Muscle layer of duodenum (tissue), 2 donors: ENCODE measurements around the gene APEX2.
"Not testable (repeated sequence)": the region's sequence is repeated elsewhere in the genome, so short reads cannot be mapped to it uniquely, and the experiment has no call there.

ENCODE experiments used
- H3K27ac ChIP-seq: one replicate; pipeline ENCODE4 v1.7.0; 2013; ENCODE audit warnings: mild to moderate bottlenecking, low read length
- H3K27me3 ChIP-seq: one replicate; pipeline ENCODE4 v1.7.0; 2013; ENCODE audit warnings: low read depth, mild to moderate bottlenecking, control low read depth, low read length
- H3K36me3 ChIP-seq, 2 donors: one replicate each; pipeline ENCODE4 v1.7.0; 2013; ENCODE audit warnings: low read length in 2 of 2, control low read depth in 1 of 2, mild to moderate bottlenecking in 1 of 2; ENCODE audit not compliant: insufficient read depth in 2 of 2, control insufficient read depth in 1 of 2
- H3K4me1 ChIP-seq, 2 donors: one replicate each; pipeline ENCODE4 v1.7.0; 2013; ENCODE audit warnings: low read length in 2 of 2, mild to moderate bottlenecking in 2 of 2, control low read depth in 1 of 2, moderate library complexity in 1 of 2; ENCODE audit not compliant: insufficient read depth in 2 of 2, control insufficient read depth in 1 of 2
- H3K4me3 ChIP-seq, 2 donors: one replicate each; pipeline ENCODE4 v1.7.0; 2013; ENCODE audit warnings: low read length in 2 of 2, low read depth in 1 of 2, mild to moderate bottlenecking in 1 of 2
- H3K9me3 ChIP-seq, 2 donors: one replicate each; pipeline ENCODE4 v1.7.0; 2013; ENCODE audit warnings: low read length in 2 of 2, control low read depth in 1 of 2, mild to moderate bottlenecking in 1 of 2; ENCODE audit not compliant: control insufficient read depth in 1 of 2
- donor health status: healthy.

APEX2 gene

DNA sequence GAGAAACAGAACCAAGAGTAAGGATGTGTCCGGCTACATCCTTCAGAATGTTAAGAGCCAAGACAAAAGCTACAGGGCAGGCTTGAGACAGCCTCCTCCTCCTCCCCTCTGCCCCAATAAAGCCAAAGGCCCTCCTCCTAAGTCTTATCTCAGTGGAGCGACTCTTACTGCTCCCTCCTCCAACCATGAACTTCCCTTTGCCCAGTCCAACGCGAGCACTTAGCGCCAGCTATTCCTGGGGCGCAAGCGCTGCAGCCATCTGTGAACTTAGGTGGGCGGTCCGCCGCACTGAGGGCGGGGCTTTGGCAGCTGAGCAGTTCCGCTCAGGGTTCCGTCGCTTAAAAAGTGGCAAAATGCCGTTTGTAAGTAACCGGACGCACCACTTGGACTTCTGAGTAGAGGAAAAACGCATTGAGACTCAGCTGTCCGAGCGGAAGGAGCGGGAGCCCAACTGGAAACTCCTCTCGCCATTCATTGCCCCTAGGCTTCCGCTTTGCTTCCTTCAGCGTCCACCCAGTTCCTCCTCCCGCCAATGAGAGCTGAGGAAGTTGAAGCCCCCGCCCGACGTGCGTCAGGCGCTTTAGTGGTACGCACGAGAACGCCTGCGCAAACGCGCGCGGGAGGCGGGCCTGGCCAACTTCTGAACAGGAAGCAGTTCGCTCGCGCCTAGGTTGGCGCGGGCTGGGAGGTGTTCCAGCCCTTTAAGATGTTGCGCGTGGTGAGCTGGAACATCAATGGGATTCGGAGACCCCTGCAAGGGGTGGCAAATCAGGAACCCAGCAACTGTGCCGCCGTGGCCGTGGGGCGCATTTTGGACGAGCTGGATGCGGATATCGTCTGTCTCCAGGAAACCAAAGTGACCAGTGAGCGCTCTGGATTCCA is at the start of gene APEX2:
APEX2 (plus strand) TSS at position 647 of the 882 bp plus-strand sequence; CDS start at position 707, 60 bp downstream.
- H3K27ac ChIP-seq, result peak within 1 kb of the TSS; percentile 87
- H3K36me3 ChIP-seq, result peaks cover 11 to 18% of the 10 kb centered on the region in 2 donors
- peaks cover 5 to 12% of the 10 kb centered on the region in 2 donors for H3K4me1 ChIP-seq
- H3K27me3 ChIP-seq, result no peaks in the 10 kb centered on the region
- H3K9me3 ChIP-seq, result no peaks in the 10 kb centered on the region
- peak within 1 kb of the TSS; percentile 64 to 86 for H3K4me3 ChIP-seq

DNA sequence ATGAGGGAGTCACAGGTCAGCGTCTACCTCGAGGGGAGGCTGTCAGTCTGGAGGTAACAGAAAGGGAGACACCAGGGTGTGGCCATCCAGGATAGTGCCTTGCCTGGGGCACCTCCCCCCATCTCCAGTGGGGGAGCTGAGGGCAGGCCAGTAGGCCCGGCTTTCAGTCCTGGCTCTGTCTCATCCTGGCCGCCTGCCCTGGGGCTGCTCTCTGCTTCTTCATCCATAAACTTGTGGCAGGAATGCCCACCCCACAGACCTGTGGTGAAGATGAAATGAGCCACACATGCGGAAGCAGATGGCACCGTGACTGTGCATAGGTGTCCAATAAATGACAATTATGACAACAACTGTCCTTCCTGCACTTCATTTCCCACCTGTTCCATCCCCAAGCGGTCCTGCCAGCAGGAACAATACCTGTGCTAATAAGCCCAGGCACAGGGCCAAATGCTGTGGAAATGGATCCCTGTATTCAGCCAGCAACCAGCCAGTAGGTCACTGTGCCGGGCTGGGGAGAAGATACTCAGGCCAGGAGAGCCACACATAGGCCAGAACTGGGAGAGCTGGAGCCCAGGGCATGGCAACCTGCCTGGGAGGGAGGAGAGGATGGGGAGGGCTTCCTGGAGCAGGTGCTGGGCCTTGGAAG is 49.3 kb upstream of the APEX2 start:
- Histone ChIP-seq H3K27me3 (no peaks in the 10 kb centered on the region), H3K4me3 (no peak overlapping the region), H3K9me3 (no peaks in the 10 kb centered on the region), H3K36me3 (no peaks in the 10 kb centered on the region), H3K4me1 (no peaks in the 10 kb centered on the region), H3K27ac (no peak overlapping the region)

GRCh38 chrX:54961750-54962149 is 38.4 kb upstream of the APEX2 start:
- Histone ChIP-seq H3K4me3 (no peak overlapping the region), H3K9me3 (no peaks in the 10 kb centered on the region), H3K27me3 (no peaks in the 10 kb centered on the region), H3K27ac (no peak overlapping the region), H3K36me3 (no peaks in the 10 kb centered on the region), H3K4me1 (no peaks in the 10 kb centered on the region)

DNA sequence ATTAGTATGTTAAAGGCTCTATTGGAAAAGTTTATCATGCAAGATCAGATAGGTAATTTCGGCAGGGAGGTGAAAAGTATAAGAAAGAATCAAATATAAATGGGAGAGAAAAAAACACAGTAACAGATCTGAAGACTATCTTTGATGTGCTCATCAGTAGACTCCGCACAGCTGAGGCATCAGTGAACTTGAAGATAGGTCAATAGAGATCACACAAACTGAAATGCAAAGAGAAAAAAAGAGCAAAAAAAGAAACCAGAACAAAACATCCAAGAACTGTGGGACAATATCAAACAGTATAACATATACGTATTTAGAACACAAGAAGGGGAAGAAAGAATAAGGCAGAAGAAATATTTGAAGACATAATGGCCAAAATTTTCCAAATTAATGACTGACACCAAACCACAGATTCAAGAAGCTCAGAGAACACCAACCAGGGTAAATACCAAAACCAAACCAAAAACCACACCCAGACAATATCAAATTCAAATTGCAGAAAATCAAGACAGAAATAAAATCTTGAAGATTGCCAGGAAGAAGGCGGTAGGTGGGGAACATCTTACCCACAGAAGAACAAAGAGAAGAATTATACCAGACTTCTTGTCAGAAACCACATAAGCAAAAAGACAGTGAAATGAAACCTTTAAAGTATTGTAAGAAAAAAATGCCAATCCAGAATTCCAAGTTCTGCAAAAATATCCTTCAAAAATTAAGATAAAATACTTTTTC is 35.2 kb upstream of the APEX2 start:
- Histone ChIP-seq H3K36me3 (no peaks in the 10 kb centered on the region), H3K27me3 (no peaks in the 10 kb centered on the region), H3K4me1 (no peaks in the 10 kb centered on the region), H3K9me3 (peaks cover 0 to 3% of the 10 kb centered on the region in 2 donors), H3K27ac (no peak overlapping the region), H3K4me3 (no peak overlapping the region)

- Histone ChIP-seq H3K27ac (no peak overlapping the region), H3K27me3 (no peaks in the 10 kb centered on the region), H3K36me3 (no peaks in the 10 kb centered on the region), H3K4me3 (no peak overlapping the region), H3K4me1 (no peaks in the 10 kb centered on the region), H3K9me3 (no peaks in the 10 kb centered on the region)
Measured at GRCh38 chrX:54977387-54977786, 22.8 kb upstream of the APEX2 start.

GRCh38 chrX:54978448-54978847 is 21.7 kb upstream of the APEX2 start:
- H3K9me3 ChIP-seq, result no peaks in the 10 kb centered on the region
- no peak overlapping the region for H3K4me3 ChIP-seq
- H3K4me1 ChIP-seq, result no peaks in the 10 kb centered on the region
- H3K27ac ChIP-seq, result no peak overlapping the region
- H3K36me3 ChIP-seq, result no peaks in the 10 kb centered on the region
- no peaks in the 10 kb centered on the region for H3K27me3 ChIP-seq

GRCh38 chrX:54979432-54979831 is 20.7 kb upstream of the APEX2 start:
- H3K27ac ChIP-seq, result no peak overlapping the region
- H3K4me1 ChIP-seq, result no peaks in the 10 kb centered on the region
- no peaks in the 10 kb centered on the region for H3K9me3 ChIP-seq
- no peak overlapping the region for H3K4me3 ChIP-seq
- H3K36me3 ChIP-seq, result no peaks in the 10 kb centered on the region
- no peaks in the 10 kb centered on the region for H3K27me3 ChIP-seq

- Histone ChIP-seq H3K27me3 (no peaks in the 10 kb centered on the region), H3K27ac (no peak overlapping the region), H3K4me3 (no peak overlapping the region), H3K4me1 (no peaks in the 10 kb centered on the region), H3K36me3 (no peaks in the 10 kb centered on the region), H3K9me3 (no peaks in the 10 kb centered on the region)
Measured at GRCh38 chrX:54980334-54980733, 19.8 kb upstream of the APEX2 start.

DNA sequence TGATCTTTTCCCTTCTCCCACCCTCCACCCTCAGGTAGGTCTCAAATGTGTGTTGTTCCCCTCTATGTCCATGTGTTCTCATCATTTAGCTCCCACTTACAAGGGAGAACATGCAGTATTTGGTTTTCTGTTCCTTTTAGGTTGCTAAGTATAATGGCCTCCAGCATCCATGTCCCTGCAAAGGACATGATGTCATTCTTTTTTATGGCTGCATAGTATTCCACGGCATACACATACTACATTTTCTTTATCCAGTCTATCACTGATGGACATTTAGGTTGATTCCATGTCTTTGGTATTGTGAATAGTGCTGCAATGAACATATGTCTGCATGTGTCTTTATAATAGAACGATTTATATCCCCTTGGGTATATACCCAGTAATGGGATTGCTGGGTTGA is 16.9 kb upstream of the APEX2 start:
- H3K4me3 ChIP-seq, H3K4me1 ChIP-seq, H3K36me3 ChIP-seq, H3K27me3 ChIP-seq, H3K9me3 ChIP-seq, H3K27ac ChIP-seq: not testable (repeated sequence)

DNA sequence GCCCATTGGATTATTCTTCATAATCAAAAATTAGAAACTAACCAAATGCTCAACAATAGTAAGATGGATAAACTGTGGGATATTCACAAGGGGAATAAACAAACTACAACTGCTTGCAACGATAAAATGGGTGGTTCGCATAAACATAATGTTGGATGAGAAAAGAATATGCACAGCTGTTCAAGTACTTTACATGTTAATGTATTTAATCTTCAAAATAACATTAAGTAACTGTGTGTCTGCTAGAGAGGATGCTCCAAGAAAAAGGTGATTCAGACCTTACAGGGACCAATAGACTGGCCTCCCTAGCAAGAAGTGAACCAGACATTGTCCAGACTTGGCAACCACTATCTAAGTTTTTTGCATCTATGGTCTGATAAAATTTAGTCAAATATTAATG is 8.5 kb upstream of the APEX2 start:
- H3K4me3 ChIP-seq, result no peak overlapping the region
- H3K27me3 ChIP-seq, result no peaks in the 10 kb centered on the region
- H3K9me3 ChIP-seq, result no peaks in the 10 kb centered on the region
- H3K27ac ChIP-seq, result no peak overlapping the region
- no peaks in the 10 kb centered on the region for H3K4me1 ChIP-seq
- no peaks in the 10 kb centered on the region for H3K36me3 ChIP-seq

- Histone ChIP-seq H3K4me3 (no peak overlapping the region), H3K27ac (no peak overlapping the region), H3K4me1 (no peaks in the 10 kb centered on the region), H3K9me3 (no peaks in the 10 kb centered on the region), H3K27me3 (no peaks in the 10 kb centered on the region), H3K36me3 (no peaks in the 10 kb centered on the region)
Measured at GRCh38 chrX:54992911-54993622, 7.1 kb upstream of the APEX2 start.
